ENCODE data around the gene FGF14. TPM values are rescaled to one million over a fixed set of nuclear protein-coding genes. Genes with fewer than 3 reads are reported as not detected.

The FGF14 gene
- total RNA-seq, 3 donors from 2014 or later (not counting 1 experiment from before 2014, with no cell fraction given) = not detected

- no peaks in the 10 kb centered on the region for H3K27me3 Mint-ChIP-seq (ENCODE audit: low read depth in 2 of 2)
- 0% methylated on average over 1 of the region's 2 CpGs for WGBS (ENCODE audit: insufficient coverage)
- no peaks in the 10 kb centered on the region for H3K9me3 Mint-ChIP-seq
- Histone ChIP-seq H3K9me3 (ENCODE audit: control insufficient read depth, insufficient read depth, low read length) (no peaks in the 10 kb centered on the region), H3K27me3 (ENCODE audit: control insufficient read depth, insufficient read depth, low read length) (no peaks in the 10 kb centered on the region), H3K4me1 (ENCODE audit: control insufficient read depth, insufficient read depth, low read length) (no peaks in the 10 kb centered on the region), H3K36me3 (ENCODE audit: control insufficient read depth, insufficient read depth, low read length) (no peaks in the 10 kb centered on the region), H3K27ac (ENCODE audit: low read length) (no peak overlapping the region), H3K4me3 (ENCODE audit: low read length) (no peak overlapping the region)
- no peaks in the 10 kb centered on the region for H3K4me1 Mint-ChIP-seq
- H3K27ac Mint-ChIP-seq = no peak overlapping the region
- intact Hi-C loops (cut with micrococcal nuclease) = no loop called here
- no peaks in the 10 kb centered on the region for H3K36me3 Mint-ChIP-seq
- H3K4me3 Mint-ChIP-seq = no peak overlapping the region
- DNase-seq = no peak
- no peak for ATAC-seq
- TF ChIP-seq CTCF (IDR thresholded peaks at IDR 0.05) = no peak
Measured at GRCh38 chr13:101939370-101939769, 462.5 kb downstream of the FGF14 start.

- no peak for DNase-seq
- ATAC-seq = no peak
- intact Hi-C loops (cut with micrococcal nuclease) = no loop called here
- 88% methylated on average over 2 of the region's 2 CpGs for WGBS (ENCODE audit: insufficient coverage)
- Histone ChIP-seq H3K4me3 (ENCODE audit: low read length) (no peak overlapping the region), H3K9me3 (ENCODE audit: control insufficient read depth, insufficient read depth, low read length) (no peaks in the 10 kb centered on the region), H3K4me1 (ENCODE audit: control insufficient read depth, insufficient read depth, low read length) (no peaks in the 10 kb centered on the region), H3K27ac (ENCODE audit: low read length) (no peak overlapping the region), H3K36me3 (ENCODE audit: control insufficient read depth, insufficient read depth, low read length) (no peaks in the 10 kb centered on the region), H3K27me3 (ENCODE audit: control insufficient read depth, insufficient read depth, low read length) (no peaks in the 10 kb centered on the region)
- Mint-ChIP-seq H3K9me3 (no peaks in the 10 kb centered on the region), H3K4me1 (no peaks in the 10 kb centered on the region), H3K27me3 (ENCODE audit: low read depth in 2 of 2) (no peaks in the 10 kb centered on the region), H3K27ac (no peak overlapping the region), H3K36me3 (no peaks in the 10 kb centered on the region), H3K4me3 (no peak overlapping the region)
- TF ChIP-seq CTCF (IDR thresholded peaks at IDR 0.05) = no peak
Measured at GRCh38 chr13:101935828-101936227, 466.0 kb downstream of the FGF14 start.

GRCh38 chr13:101931186-101931585 lies 470.7 kb downstream of the FGF14 start:
- Mint-ChIP-seq H3K27me3 (ENCODE audit: low read depth in 2 of 2) (no peaks in the 10 kb centered on the region), H3K4me3 (no peak overlapping the region), H3K36me3 (no peaks in the 10 kb centered on the region), H3K27ac (no peak overlapping the region), H3K9me3 (no peaks in the 10 kb centered on the region), H3K4me1 (no peaks in the 10 kb centered on the region)
- Histone ChIP-seq H3K27ac (ENCODE audit: low read length) (no peak overlapping the region), H3K4me1 (ENCODE audit: control insufficient read depth, insufficient read depth, low read length) (no peaks in the 10 kb centered on the region), H3K27me3 (ENCODE audit: control insufficient read depth, insufficient read depth, low read length) (no peaks in the 10 kb centered on the region), H3K36me3 (ENCODE audit: control insufficient read depth, insufficient read depth, low read length) (no peaks in the 10 kb centered on the region), H3K9me3 (ENCODE audit: control insufficient read depth, insufficient read depth, low read length) (no peaks in the 10 kb centered on the region), H3K4me3 (ENCODE audit: low read length) (no peak overlapping the region)
- intact Hi-C loops (cut with micrococcal nuclease) = no loop called here
- TF ChIP-seq CTCF (IDR thresholded peaks at IDR 0.05) = no peak
- no peak for ATAC-seq
- no peak for DNase-seq
- 53% methylated on average over 3 of the region's 3 CpGs for WGBS (ENCODE audit: insufficient coverage)

GRCh38 chr13:101930331-101930730 lies 471.5 kb downstream of the FGF14 start:
- TF ChIP-seq CTCF (IDR thresholded peaks at IDR 0.05) = no peak
- Histone ChIP-seq H3K4me1 (ENCODE audit: control insufficient read depth, insufficient read depth, low read length) (no peaks in the 10 kb centered on the region), H3K27me3 (ENCODE audit: control insufficient read depth, insufficient read depth, low read length) (no peaks in the 10 kb centered on the region), H3K36me3 (ENCODE audit: control insufficient read depth, insufficient read depth, low read length) (no peaks in the 10 kb centered on the region), H3K9me3 (ENCODE audit: control insufficient read depth, insufficient read depth, low read length) (no peaks in the 10 kb centered on the region), H3K4me3 (ENCODE audit: low read length) (no peak overlapping the region), H3K27ac (ENCODE audit: low read length) (no peak overlapping the region)
- Mint-ChIP-seq H3K4me1 (no peaks in the 10 kb centered on the region), H3K36me3 (no peaks in the 10 kb centered on the region), H3K27ac (no peak overlapping the region), H3K9me3 (no peaks in the 10 kb centered on the region), H3K27me3 (ENCODE audit: low read depth in 2 of 2) (no peaks in the 10 kb centered on the region), H3K4me3 (no peak overlapping the region)
- ATAC-seq (no peak), DNase-seq (no peak)
- WGBS (ENCODE audit: insufficient coverage) = 73% methylated on average over 2 of the region's 2 CpGs
- intact Hi-C loops (cut with micrococcal nuclease) = no loop called here

All from natural killer cell (primary cell).